ENCODE results near the gene HELLS. TPM values are rescaled to one million over a fixed set of nuclear protein-coding genes. Genes with fewer than 3 reads are reported as not detected.
"Not testable (repeated sequence)": the region's sequence is repeated elsewhere in the genome, so short reads cannot be mapped to it uniquely, and the experiment has no call there.

The HELLS gene
- total RNA-seq, 1 experiment from 2014 or later: 181 TPM

GRCh38 chr10:94524711-94525110 is 20.9 kb upstream of the HELLS start:
- Histone ChIP-seq H3K27ac (ENCODE audit: low read depth, low read length, poor library complexity, severe bottlenecking) (no peak overlapping the region), H3K27me3 (replicated peaks; ENCODE audit: insufficient read depth, low read depth, low read length, poor library complexity) (no peaks in the 10 kb centered on the region), H3K9me3 (ENCODE audit: low read depth, low read length, poor library complexity, severe bottlenecking) (no peaks in the 10 kb centered on the region), H3K4me3 (ENCODE audit: low read depth, low read length, poor library complexity, severe bottlenecking) (no peak overlapping the region), H3K36me3 (ENCODE audit: insufficient read depth, low read length, poor library complexity, severe bottlenecking) (no peaks in the 10 kb centered on the region), H3K4me1 (ENCODE audit: insufficient read depth, low read length, poor library complexity, severe bottlenecking) (no peaks in the 10 kb centered on the region)
- no TSS peak for BruUV-seq (replicated peaks)
- intact Hi-C loops (cut with micrococcal nuclease; ENCODE audit: unreplicated experiment): no loop called here
- ChIA-PET CTCF (no interaction called here), POLR2A (ENCODE audit: low non-redundant PET) (no interaction called here)
- DNase-seq (ENCODE audit: low spot score): no peak
- no peak for TF ChIP-seq EZH2 (IDR thresholded peaks at IDR 0.05; ENCODE audit: borderline replicate concordance, low read depth, low read length, poor library complexity, severe bottlenecking)
- TF ChIP-seq CTCF (conservative IDR thresholded peaks at IDR 0.05; ENCODE audit: low read depth, low read length): no peak

GRCh38 chr10:94531550-94531949 is 14.0 kb upstream of the HELLS start:
- BruUV-seq (replicated peaks); DNase-seq (ENCODE audit: low spot score): not testable (repeated sequence)

GRCh38 chr10:94533027-94533426 is 12.6 kb upstream of the HELLS start:
- no peaks in the 10 kb centered on the region for H3K27me3 ChIP-seq (replicated peaks; ENCODE audit: insufficient read depth, low read depth, low read length, poor library complexity)
- no peak for DNase-seq (ENCODE audit: low spot score)
- no peaks in the 10 kb centered on the region for H3K9me3 ChIP-seq (ENCODE audit: low read depth, low read length, poor library complexity, severe bottlenecking)
- TF ChIP-seq CTCF (conservative IDR thresholded peaks at IDR 0.05; ENCODE audit: low read depth, low read length) (no peak), EZH2 (IDR thresholded peaks at IDR 0.05; ENCODE audit: borderline replicate concordance, low read depth, low read length, poor library complexity, severe bottlenecking) (no peak)
- intact Hi-C loops (cut with micrococcal nuclease; ENCODE audit: unreplicated experiment): no loop called here
- H3K4me3 ChIP-seq (ENCODE audit: low read depth, low read length, poor library complexity, severe bottlenecking): no peak overlapping the region
- no peaks in the 10 kb centered on the region for H3K4me1 ChIP-seq (ENCODE audit: insufficient read depth, low read length, poor library complexity, severe bottlenecking)
- no peak overlapping the region for H3K27ac ChIP-seq (ENCODE audit: low read depth, low read length, poor library complexity, severe bottlenecking)
- ChIA-PET POLR2A (ENCODE audit: low non-redundant PET) (no interaction called here), CTCF (no interaction called here)
- BruUV-seq (replicated peaks): no TSS peak
- H3K36me3 ChIP-seq (ENCODE audit: insufficient read depth, low read length, poor library complexity, severe bottlenecking): no peaks in the 10 kb centered on the region

More at GRCh38 chr10:94531550-94531949, 14.0 kb upstream of the HELLS start:
- H3K4me3 ChIP-seq (ENCODE audit: low read depth, low read length, poor library complexity, severe bottlenecking); H3K4me1 ChIP-seq (ENCODE audit: insufficient read depth, low read length, poor library complexity, severe bottlenecking); H3K27ac ChIP-seq (ENCODE audit: low read depth, low read length, poor library complexity, severe bottlenecking); POLR2A ChIA-PET (ENCODE audit: low non-redundant PET); CTCF ChIA-PET; intact Hi-C loops (cut with micrococcal nuclease; ENCODE audit: unreplicated experiment); H3K27me3 ChIP-seq (replicated peaks; ENCODE audit: insufficient read depth, low read depth, low read length, poor library complexity); H3K9me3 ChIP-seq (ENCODE audit: low read depth, low read length, poor library complexity, severe bottlenecking); H3K36me3 ChIP-seq (ENCODE audit: insufficient read depth, low read length, poor library complexity, severe bottlenecking): not testable (repeated sequence)

- intact Hi-C loops (cut with micrococcal nuclease; ENCODE audit: unreplicated experiment); POLR2A ChIA-PET (ENCODE audit: low non-redundant PET); H3K4me3 ChIP-seq (ENCODE audit: low read depth, low read length, poor library complexity, severe bottlenecking); H3K27me3 ChIP-seq (replicated peaks; ENCODE audit: insufficient read depth, low read depth, low read length, poor library complexity); H3K27ac ChIP-seq (ENCODE audit: low read depth, low read length, poor library complexity, severe bottlenecking); H3K36me3 ChIP-seq (ENCODE audit: insufficient read depth, low read length, poor library complexity, severe bottlenecking); BruUV-seq (replicated peaks); H3K9me3 ChIP-seq (ENCODE audit: low read depth, low read length, poor library complexity, severe bottlenecking); H3K4me1 ChIP-seq (ENCODE audit: insufficient read depth, low read length, poor library complexity, severe bottlenecking); DNase-seq (ENCODE audit: low spot score): not testable (repeated sequence)
- CTCF ChIA-PET: interaction anchor here (0.6 kb wide), 1 partner anchor 156 kb away, joined by 3 read pairs; no protein-coding TSS in a partner anchor
Measured at GRCh38 chr10:94542282-94542681, 3.3 kb upstream of the HELLS start.
